B cell (primary cell): Measurements from ENCODE around the gene MYF5. TPM values are rescaled to one million over a fixed set of nuclear protein-coding genes. Genes with fewer than 3 reads are reported as not detected.

Source experiments
- ATAC-seq: fragments of 200-7000 bp; cut with Tn5 transposase; one replicate; pipeline ENCODE4 v1.10.0; 2021; ENCODE audit warnings: low read depth, mild to moderate bottlenecking, moderate number of reproducible peaks, moderate library complexity
- CTCF ChIA-PET: fragments of 350-600 bp; sonication (Branson Sonifier 250); formaldehyde crosslinking; loops from one replicate; lab custom pipeline; 2021; ENCODE audit warnings: antibody characterized with exemption, inconsistent platforms; lab: Charles Lee
- POLR2A ChIA-PET: fragments of 350-600 bp; sonication (Branson Sonifier 250); formaldehyde crosslinking; loops from one replicate; lab custom pipeline; 2021; ENCODE audit warnings: antibody characterized with exemption; lab: Charles Lee
- DNase-seq: peaks from one replicate; pipeline ENCODE4 v3.0.0; 2013
- H2AFZ ChIP-seq: 2 replicates; pipeline ENCODE4 v1.6.1; 2012; ENCODE audit warnings: mild to moderate bottlenecking, low read depth, low read length; ENCODE audit not compliant: insufficient read depth, poor library complexity, severe bottlenecking
- H3K27ac ChIP-seq, 2 donors: 1 replicate in 1 of 2; 2 replicates in 1 of 2; pipeline ENCODE4 v1.5.1; 2012 to 2013; ENCODE audit warnings: low read length in 2 of 2, mild to moderate bottlenecking in 2 of 2, moderate library complexity in 1 of 2
- H3K27me3 ChIP-seq, 4 experiments: fragments of 200-600 bp in 1 of 4; sonication (generic) in 1 of 4; replicated peaks in 1 of 4; 1 replicate in 2 of 4; 2 replicates in 2 of 4; pipeline versions ENCODE4 v1.6.1 to v1.7.0; 2013 to 2016; ENCODE audit warnings: low read length in 3 of 4, mild to moderate bottlenecking in 2 of 4, mixed read lengths in 1 of 4, moderate library complexity in 1 of 4; ENCODE audit not compliant: insufficient read depth in 4 of 4, control insufficient read depth in 3 of 4; ENCODE audit errors: control extremely low read depth in 1 of 4
- H3K36me3 ChIP-seq, 2 experiments: replicated peaks in 1 of 2; 1 replicate in 1 of 2; 2 replicates in 1 of 2; pipeline versions ENCODE4 v1.6.1 to v1.7.1; 2013; ENCODE audit warnings: low read length in 1 of 2; ENCODE audit not compliant: insufficient read depth in 2 of 2, control insufficient read depth in 1 of 2; ENCODE audit errors: control extremely low read depth in 1 of 2, extremely low read depth in 1 of 2
- H3K4me1 ChIP-seq, 2 donors: fragments of 200-600 bp in 1 of 2; sonication (generic) in 1 of 2; 1 replicate in 1 of 2; 2 replicates in 1 of 2; pipeline versions ENCODE4 v1.5.1 to v1.6.1; 2013 to 2017; ENCODE audit warnings: low read length in 2 of 2; ENCODE audit not compliant: control insufficient read depth in 2 of 2, insufficient read depth in 2 of 2
- H3K4me2 ChIP-seq: replicated peaks from 2 replicates; pipeline ENCODE3; 2012; ENCODE audit warnings: mild to moderate bottlenecking, low read depth, low read length; ENCODE audit not compliant: poor library complexity, severe bottlenecking
- H3K4me3 ChIP-seq, 5 experiments: fragments of 200-600 bp in 1 of 5; sonication (generic) in 1 of 5; 1 replicate in 3 of 5; 2 replicates in 2 of 5; pipeline versions ENCODE4 v1.5.1 to v1.7.0; 2011 to 2016; ENCODE audit warnings: low read length in 4 of 5, mild to moderate bottlenecking in 4 of 5, low read depth in 2 of 5, control low read depth in 1 of 5, moderate library complexity in 1 of 5; ENCODE audit not compliant: insufficient read depth in 1 of 5; ENCODE audit errors: control extremely low read depth in 1 of 5, extremely low read depth in 1 of 5
- H3K79me2 ChIP-seq: fragments of 200-600 bp; sonication (generic); one replicate; pipeline ENCODE4 v1.6.0; 2016; ENCODE audit warnings: low read length; ENCODE audit not compliant: control insufficient read depth, insufficient read depth
- H3K9ac ChIP-seq: fragments of 200-600 bp; sonication (generic); 2 replicates; pipeline ENCODE4 v1.6.1; 2017; ENCODE audit warnings: mild to moderate bottlenecking, low read length, moderate library complexity
- H3K9me3 ChIP-seq, 3 donors: one replicate each; pipeline versions ENCODE4 v1.6.1 to v1.7.1; 2013; ENCODE audit warnings: low read length in 2 of 3; ENCODE audit not compliant: control insufficient read depth in 2 of 3, insufficient read depth in 1 of 3; ENCODE audit errors: control extremely low read depth in 1 of 3
- H4K20me1 ChIP-seq: 2 replicates; pipeline ENCODE4 v1.6.0; 2012; ENCODE audit warnings: mild to moderate bottlenecking, low read length; ENCODE audit not compliant: insufficient read depth, control insufficient read depth, poor library complexity, severe bottlenecking
- H3K27ac Mint-ChIP-seq: one replicate; pipeline ENCODE4 v1.8.0; 2021; ENCODE audit warnings: mixed read lengths
- H3K27me3 Mint-ChIP-seq: one replicate; pipeline ENCODE4 v1.8.0; 2021; ENCODE audit warnings: mixed read lengths
- H3K4me1 Mint-ChIP-seq: one replicate; pipeline ENCODE4 v1.8.0; 2021; ENCODE audit warnings: mixed read lengths
- H3K4me3 Mint-ChIP-seq: one replicate; pipeline ENCODE4 v1.8.0; 2021; ENCODE audit warnings: mixed read lengths
- H3K9me3 Mint-ChIP-seq: one replicate; pipeline ENCODE4 v1.8.0; 2022; ENCODE audit warnings: mixed read lengths; ENCODE audit not compliant: insufficient read depth
- CTCF ChIP-seq: fragments of 200-600 bp; IDR thresholded peaks from one replicate; pipeline ENCODE4 v1.8.0; 2022; ENCODE audit warnings: antibody characterized with exemption, mild to moderate bottlenecking
- EZH2 ChIP-seq: IDR thresholded peaks from 2 replicates; pipeline ENCODE4 v1.6.1; 2012; ENCODE audit warnings: borderline replicate concordance, low read depth, mild to moderate bottlenecking, moderate library complexity, low read length; ENCODE audit not compliant: insufficient read depth, poor library complexity, severe bottlenecking
- WGBS: methylation state at CpG from one replicate; pipeline ENCODE4 v1.1.5; 2013; ENCODE audit warnings: missing lambda C conversion rate; ENCODE audit not compliant: insufficient coverage; 5-methylcytosine and 5-hydroxymethylcytosine counted together
- intact Hi-C: fragments of 100-400 bp; cut with micrococcal nuclease; formaldehyde crosslinking; loops from one replicate; pipeline ENCODE4 v1.10.0; 2022
- polyA plus RNA-seq: library from polyadenylated mRNA; depleted of rRNA; stranded (reverse); fragments of >200 nt; gene quantifications from 2 replicates; pipeline ENCODE4 v1.2.3, GENCODE V29; 2012
- total RNA-seq, 2 donors: library from RNA; stranded (reverse); fragments of 120-200 nt in 1 of 2; gene quantifications; 1 replicate in 1 of 2; 2 replicates in 1 of 2; pipeline versions ENCODE4 v1.2.3 to v1.2.4, GENCODE V29; 2013 to 2022

MYF5 gene
- total and polyA plus RNA-seq, 2 donors (not counting 1 experiment from before 2014, with no cell fraction given): not detected

GRCh38 chr12:80754274-80754673 is 37.6 kb downstream of the MYF5 start:
- Histone ChIP-seq H3K79me2 (no peaks in the 10 kb centered on the region), H3K36me3 (no peaks in the 10 kb centered on the region), H2AFZ (no peak overlapping the region), H3K27me3 (no peaks in the 10 kb centered on the region), H3K9me3 (peaks cover 0 to 1% (median 0%) of the 10 kb centered on the region in 3 donors), H3K4me2 (no peak overlapping the region), H3K4me3 (no peak overlapping the region), H3K4me1 (no peaks in the 10 kb centered on the region), H3K27ac (no peak overlapping the region), H3K9ac (no peak overlapping the region), H4K20me1 (no peaks in the 10 kb centered on the region)
- ChIA-PET CTCF (no interaction called here), POLR2A (no interaction called here)
- DNase-seq (no peak), ATAC-seq (no peak)
- intact Hi-C loops: no loop called here
- no peaks in the 10 kb centered on the region for H3K4me1 Mint-ChIP-seq
- H3K9me3 Mint-ChIP-seq: no peaks in the 10 kb centered on the region
- H3K27ac Mint-ChIP-seq: no peak overlapping the region
- WGBS: no CpG with 5 or more reads among the region's 3 CpGs
- no peak for TF ChIP-seq EZH2
- TF ChIP-seq CTCF: no peak
- H3K4me3 Mint-ChIP-seq: no peak overlapping the region
- H3K27me3 Mint-ChIP-seq: no peaks in the 10 kb centered on the region

GRCh38 chr12:80756875-80757274 is 40.2 kb downstream of the MYF5 start:
- intact Hi-C loops: no loop called here
- H3K4me1 Mint-ChIP-seq: no peaks in the 10 kb centered on the region
- DNase-seq (no peak), ATAC-seq (no peak)
- no peaks in the 10 kb centered on the region for H3K27me3 Mint-ChIP-seq
- CTCF ChIA-PET: no interaction called here
- Histone ChIP-seq H2AFZ (no peak overlapping the region), H3K36me3 (no peaks in the 10 kb centered on the region), H3K9me3 (peaks cover 0 to 1% (median 0%) of the 10 kb centered on the region in 3 donors), H3K4me3 (no peak overlapping the region), H3K4me1 (no peaks in the 10 kb centered on the region), H3K79me2 (no peaks in the 10 kb centered on the region), H3K9ac (no peak overlapping the region), H3K27ac (no peak overlapping the region), H3K4me2 (no peak overlapping the region), H4K20me1 (no peaks in the 10 kb centered on the region), H3K27me3 (no peaks in the 10 kb centered on the region)
- no CpG with 5 or more reads among the region's 1 CpG for WGBS
- no peak for TF ChIP-seq CTCF
- H3K27ac Mint-ChIP-seq: no peak overlapping the region
- POLR2A ChIA-PET: no interaction called here
- no peaks in the 10 kb centered on the region for H3K9me3 Mint-ChIP-seq
- H3K4me3 Mint-ChIP-seq: no peak overlapping the region
